CD4-positive, alpha-beta T cell treated with Interleukin-12 subunit alpha and Interleukin-12 subunit beta, for 1 hour (primary cell): ENCODE measurements around the gene ITPKC.
"Not testable (repeated sequence)": the region's sequence is repeated elsewhere in the genome, so short reads cannot be mapped to it uniquely, and the experiment has no call there.

Experiments used
- DNase-seq: peaks from one replicate; pipeline ENCODE4 v3.0.0-alpha.2; 2020

The ITPKC gene

GRCh38 chr19:40717880-40718773 lies 1.2 kb downstream of the ITPKC start:
- DNase-seq: no peak

GRCh38 chr19:40718774-40719391 lies 2.0 kb downstream of the ITPKC start:
- no peak for DNase-seq

GRCh38 chr19:40719414-40719894 lies 2.5 kb downstream of the ITPKC start:
- no peak for DNase-seq

- DNase-seq: no peak
Measured at GRCh38 chr19:40721140-40721486, 4.2 kb downstream of the ITPKC start.

- DNase-seq: no peak
Measured at GRCh38 chr19:40721936-40722661, 5.2 kb downstream of the ITPKC start.

- no peak for DNase-seq
Measured at GRCh38 chr19:40723661-40724254, 6.8 kb downstream of the ITPKC start.

- no peak for DNase-seq
Measured at GRCh38 chr19:40724315-40724714, 7.4 kb downstream of the ITPKC start.

GRCh38 chr19:40724855-40725254 lies 7.9 kb downstream of the ITPKC start:
- DNase-seq: no peak

GRCh38 chr19:40726279-40726678 lies 9.4 kb downstream of the ITPKC start:
- DNase-seq: no peak

- DNase-seq: not testable (repeated sequence)
Measured at GRCh38 chr19:40730065-40730464, 13.2 kb downstream of the ITPKC start.

- not testable (repeated sequence) for DNase-seq
Measured at GRCh38 chr19:40732304-40732703, 15.4 kb downstream of the ITPKC start.

GRCh38 chr19:40733149-40733548 lies 16.2 kb downstream of the ITPKC start:
- DNase-seq: no peak

- no peak for DNase-seq
Measured at GRCh38 chr19:40735013-40735771, 18.3 kb downstream of the ITPKC start.

- DNase-seq: no peak
Measured at GRCh38 chr19:40736661-40737060, 19.7 kb downstream of the ITPKC start.

- DNase-seq: no peak
Measured at GRCh38 chr19:40737102-40737644, 20.3 kb downstream of the ITPKC start.

GRCh38 chr19:40739030-40739839 lies 22.3 kb downstream of the ITPKC start:
- DNase-seq: no peak

- DNase-seq: no peak
Measured at GRCh38 chr19:40739871-40740703, 23.2 kb downstream of the ITPKC start.

- DNase-seq: no peak
Measured at GRCh38 chr19:40740747-40741146, 23.8 kb downstream of the ITPKC start.

- DNase-seq: no peak
Measured at GRCh38 chr19:40741527-40742390, 24.8 kb downstream of the ITPKC start.
